BLaER1 (cell line): ENCODE results near the gene ADCK2.
A peak's percentile ranks its signal among the peaks of the same experiment; 100 is the strongest.

Source experiments
- H3K27ac ChIP-seq: shearing (Covaris generic); formaldehyde crosslinking; 2 replicates; pipeline ENCODE4 v1.8.1; 2022
- H3K27me3 ChIP-seq: shearing (Covaris generic); formaldehyde crosslinking; 2 replicates; pipeline ENCODE4 v1.8.1; 2022
- H3K36me3 ChIP-seq: shearing (Covaris generic); formaldehyde crosslinking; 2 replicates; pipeline ENCODE4 v1.8.1; 2022
- H3K4me1 ChIP-seq: shearing (Covaris generic); formaldehyde crosslinking; 2 replicates; pipeline ENCODE4 v1.8.1; 2022
- H3K4me2 ChIP-seq: shearing (Covaris generic); formaldehyde crosslinking; 2 replicates; pipeline ENCODE4 v1.8.1; 2022
- H3K4me3 ChIP-seq: shearing (Covaris generic); formaldehyde crosslinking; 2 replicates; pipeline ENCODE4 v1.8.1; 2022
- H3K9ac ChIP-seq: shearing (Covaris generic); formaldehyde crosslinking; 2 replicates; pipeline ENCODE4 v1.8.1; 2022
- H3K9me3 ChIP-seq: shearing (Covaris generic); formaldehyde crosslinking; 2 replicates; pipeline ENCODE4 v1.8.1; 2022
- H4K20me1 ChIP-seq: shearing (Covaris generic); formaldehyde crosslinking; 2 replicates; pipeline ENCODE4 v1.8.1; 2022
- Cebpa-rat ChIP-seq: shearing (Covaris generic); IDR thresholded peaks from 2 replicates; pipeline ENCODE4 v1.8.1; 2022

ADCK2 gene

GRCh38 chr7:140645166-140645900 lies 27.4 kb upstream of the ADCK2 start:
- TF ChIP-seq Cebpa-rat, result no peak
- Histone ChIP-seq H3K27me3 (peaks cover 7% of the 10 kb centered on the region), H3K9me3 (no peaks in the 10 kb centered on the region), H3K4me3 (no peak overlapping the region), H3K27ac (no peak overlapping the region), H3K9ac (no peak overlapping the region), H4K20me1 (no peaks in the 10 kb centered on the region), H3K36me3 (no peaks in the 10 kb centered on the region), H3K4me2 (no peak overlapping the region), H3K4me1 (peaks cover 36% of the 10 kb centered on the region)

GRCh38 chr7:140646931-140647647 lies 25.7 kb upstream of the ADCK2 start:
- no peak for TF ChIP-seq Cebpa-rat
- Histone ChIP-seq H3K4me3 (no peak overlapping the region), H3K27ac (no peak overlapping the region), H3K27me3 (no peaks in the 10 kb centered on the region), H3K36me3 (no peaks in the 10 kb centered on the region), H3K4me2 (0 out of 2 replicates have a peak overlapping the region, but pooled peaks have one; percentile 8), H4K20me1 (no peaks in the 10 kb centered on the region), H3K4me1 (peaks cover 21% of the 10 kb centered on the region), H3K9me3 (no peaks in the 10 kb centered on the region), H3K9ac (no peak overlapping the region)

- TF ChIP-seq Cebpa-rat, result no peak
- Histone ChIP-seq H3K9me3 (no peaks in the 10 kb centered on the region), H3K4me3 (no peak overlapping the region), H3K9ac (no peak overlapping the region), H3K27me3 (no peaks in the 10 kb centered on the region), H3K4me2 (no peak overlapping the region), H4K20me1 (no peaks in the 10 kb centered on the region), H3K4me1 (peaks cover 12% of the 10 kb centered on the region), H3K36me3 (no peaks in the 10 kb centered on the region), H3K27ac (no peak overlapping the region)
These were observed 23.1 kb upstream of the ADCK2 start for GRCh38 chr7:140649556-140650205.

- H3K4me1 ChIP-seq, result peaks cover 12% of the 10 kb centered on the region
- no peak for TF ChIP-seq Cebpa-rat
- no peaks in the 10 kb centered on the region for H3K27me3 ChIP-seq
- H3K4me2 ChIP-seq, result no peak overlapping the region
- H3K9me3 ChIP-seq, result no peaks in the 10 kb centered on the region
- H3K9ac ChIP-seq, result no peak overlapping the region
- H4K20me1 ChIP-seq, result no peaks in the 10 kb centered on the region
- H3K4me3 ChIP-seq, result no peak overlapping the region
- no peak overlapping the region for H3K27ac ChIP-seq
- no peaks in the 10 kb centered on the region for H3K36me3 ChIP-seq
These were observed 22.4 kb upstream of the ADCK2 start for GRCh38 chr7:140650367-140650766.

- H3K27ac ChIP-seq, result no peak overlapping the region
- H3K9me3 ChIP-seq, result no peaks in the 10 kb centered on the region
- H3K4me3 ChIP-seq, result no peak overlapping the region
- H4K20me1 ChIP-seq, result no peaks in the 10 kb centered on the region
- TF ChIP-seq Cebpa-rat, result no peak
- no peak overlapping the region for H3K9ac ChIP-seq
- H3K36me3 ChIP-seq, result no peaks in the 10 kb centered on the region
- peaks cover 22% of the 10 kb centered on the region for H3K4me1 ChIP-seq
- H3K27me3 ChIP-seq, result no peaks in the 10 kb centered on the region
- H3K4me2 ChIP-seq, result peak overlapping the region; percentile 24; the same call in 1 of the 2 replicates
These were observed 19.2 kb upstream of the ADCK2 start for GRCh38 chr7:140653319-140654108.

- Histone ChIP-seq H3K4me3 (no peak overlapping the region), H3K36me3 (no peaks in the 10 kb centered on the region), H3K27me3 (no peaks in the 10 kb centered on the region), H3K9ac (no peak overlapping the region), H3K4me2 (no peak overlapping the region), H3K27ac (no peak overlapping the region), H4K20me1 (no peaks in the 10 kb centered on the region), H3K4me1 (peaks cover 22% of the 10 kb centered on the region), H3K9me3 (no peaks in the 10 kb centered on the region)
- TF ChIP-seq Cebpa-rat, result no peak
These were observed 18.7 kb upstream of the ADCK2 start for GRCh38 chr7:140654109-140654387.

- no peaks in the 10 kb centered on the region for H3K9me3 ChIP-seq
- peaks cover 22% of the 10 kb centered on the region for H3K4me1 ChIP-seq
- H3K4me2 ChIP-seq, result no peak overlapping the region
- TF ChIP-seq Cebpa-rat, result no peak
- H3K36me3 ChIP-seq, result no peaks in the 10 kb centered on the region
- no peaks in the 10 kb centered on the region for H4K20me1 ChIP-seq
- no peaks in the 10 kb centered on the region for H3K27me3 ChIP-seq
- H3K27ac ChIP-seq, result no peak overlapping the region
- H3K4me3 ChIP-seq, result no peak overlapping the region
- no peak overlapping the region for H3K9ac ChIP-seq
These were observed 18.1 kb upstream of the ADCK2 start for GRCh38 chr7:140654661-140655060.

- peak overlapping the region; percentile 76; the same call in 1 of the 2 replicates for H3K9ac ChIP-seq
- H3K4me2 ChIP-seq, result peak overlapping the region; percentile 86
- 0 out of 2 replicates have a peak overlapping the region, but pooled peaks have one; percentile 38 for H3K4me3 ChIP-seq
- H3K4me1 ChIP-seq, result peaks cover 22% of the 10 kb centered on the region
- no peaks in the 10 kb centered on the region for H3K27me3 ChIP-seq
- TF ChIP-seq Cebpa-rat, result no peak
- peak overlapping the region; percentile 80 for H3K27ac ChIP-seq
- no peaks in the 10 kb centered on the region for H3K36me3 ChIP-seq
- no peaks in the 10 kb centered on the region for H4K20me1 ChIP-seq
- no peaks in the 10 kb centered on the region for H3K9me3 ChIP-seq
These were observed 17.0 kb upstream of the ADCK2 start for GRCh38 chr7:140655511-140656408.
